Measurements from ENCODE around the gene MRGPRF. TPM values are rescaled to one million over a fixed set of nuclear protein-coding genes. Genes with fewer than 3 reads are reported as not detected.
A peak's percentile ranks its signal among the peaks of the same experiment; 100 is the strongest.

MRGPRF gene
- total RNA-seq, 1 experiment from 2014 or later: not detected

GRCh38 chr11:68963779-68964178 is 49.3 kb downstream of the MRGPRF start:
- no peak for DNase-seq (ENCODE audit: low read depth)

GRCh38 chr11:68962527-68963250 is 50.4 kb downstream of the MRGPRF start:
- no peak for DNase-seq (ENCODE audit: low read depth)

- no peak for DNase-seq (ENCODE audit: low read depth)
These were observed 51.8 kb downstream of the MRGPRF start for GRCh38 chr11:68961245-68961644.

- DNase-seq (ENCODE audit: low read depth): no peak
These were observed 52.6 kb downstream of the MRGPRF start for GRCh38 chr11:68960294-68961071.

GRCh38 chr11:68959465-68960293 is 53.4 kb downstream of the MRGPRF start:
- no peak for DNase-seq (ENCODE audit: low read depth)

GRCh38 chr11:68958211-68958610 is 54.8 kb downstream of the MRGPRF start:
- DNase-seq (ENCODE audit: low read depth): no peak

GRCh38 chr11:68956547-68957254 is 56.3 kb downstream of the MRGPRF start:
- DNase-seq (ENCODE audit: low read depth): no peak

GRCh38 chr11:68956142-68956541 is 56.9 kb downstream of the MRGPRF start:
- no peak for DNase-seq (ENCODE audit: low read depth)

- no peak for DNase-seq (ENCODE audit: low read depth)
These were observed 57.5 kb downstream of the MRGPRF start for GRCh38 chr11:68955607-68955958.

- peak; percentile 37 for DNase-seq (ENCODE audit: low read depth)
These were observed 58.0 kb downstream of the MRGPRF start for GRCh38 chr11:68954836-68955606.

Other genes with a start within 250 kb of the MRGPRF start
- gene CPT1A, start 171.3 kb downstream of the MRGPRF start, total RNA-seq (2014; rRNA removed; shearing (Covaris generic)): 12.4 and 16.5 TPM in 2 replicates
- gene MRPL21, start 109.4 kb downstream of the MRGPRF start, total RNA-seq (2014; rRNA removed; shearing (Covaris generic)): 111 and 163 TPM in 2 replicates
- gene IGHMBP2, start 109.4 kb downstream of the MRGPRF start, total RNA-seq (2014; rRNA removed; shearing (Covaris generic)): 7.6 and 10.3 TPM in 2 replicates
- gene MRGPRD, start 32.3 kb downstream of the MRGPRF start, total RNA-seq (2014; rRNA removed; shearing (Covaris generic)): not detected in 2 replicates
- 3.3 TPM in 2 replicates for gene TPCN2, start 35.7 kb upstream of the MRGPRF start, total RNA-seq (2014; rRNA removed; shearing (Covaris generic))
- gene SMIM38, start 142.7 kb upstream of the MRGPRF start, total RNA-seq (2014; rRNA removed; shearing (Covaris generic)): not detected in 2 replicates